K562 (cell line): ENCODE results near the gene RREB1. TPM values are rescaled to one million over a fixed set of nuclear protein-coding genes. Genes with fewer than 3 reads are reported as not detected.

Experiments
- ATAC-seq: fragments of 200-7000 bp; cut with Tn5 transposase; 3 replicates; pipeline ENCODE4 v1.9.1; 2020; ENCODE audit warnings: moderate library complexity
- BruUV-seq: library from RNA; stranded (reverse); fragments of 400-500 nt; replicated peaks from 2 replicates; lab custom pipeline; 2021; lab: Mats Ljungman, UMichigan
- CTCF ChIA-PET: fragments of 300-600 bp; formaldehyde crosslinking; extraction: SDS; loops from one replicate; lab custom pipeline; 2021; ENCODE audit warnings: low intra/inter-chr PET ratio; lab: Yijun Ruan, JAX
- POLR2A ChIA-PET: fragments of 300-600, 350-650 bp; sonication (Branson Sonifier 250); formaldehyde crosslinking; extraction: SDS; loops from one replicate; lab custom pipeline; 2021; ENCODE audit warnings: antibody characterized with exemption, inconsistent platforms; lab: Yijun Ruan, JAX
- DNase-seq, 4 experiments: peaks; one replicate each; pipeline versions ENCODE4 v3.0.0 to v3.0.0-alpha.2; 2011 to 2018; ENCODE audit warnings: low spot score in 3 of 4, mixed read lengths in 3 of 4; ENCODE audit errors: extremely low read depth in 1 of 4
- FAIRE-seq: peaks from 2 replicates; lab custom pipeline; 2011; peaks lifted over from hg19 to GRCh38; lab: Jason Lieb, UNC
- H2AFZ ChIP-seq: 2 replicates; pipeline ENCODE4 v1.6.0; 2011; ENCODE audit warnings: low read depth, low read length, control low read depth, inconsistent platforms
- H3K27ac ChIP-seq: fragments of 200-600 bp; 3 replicates; pipeline ENCODE4 v1.8.0; 2011; ENCODE audit warnings: low read depth, mild to moderate bottlenecking, control low read depth, inconsistent platforms, low read length, moderate library complexity, mixed read lengths; ENCODE audit errors: extremely low read depth
- H3K27me3 ChIP-seq, 2 experiments: fragments of 300-600 bp in 1 of 2; 2 replicates in 1 of 2; 3 replicates in 1 of 2; pipeline versions ENCODE4 v1.6.0 to v1.8.0; 2011; ENCODE audit warnings: inconsistent platforms in 2 of 2, low read length in 2 of 2, mild to moderate bottlenecking in 1 of 2, mixed read lengths in 1 of 2, moderate library complexity in 1 of 2; ENCODE audit not compliant: control insufficient read depth in 2 of 2, insufficient read depth in 2 of 2
- H3K36me3 ChIP-seq: fragments of 300-600 bp; 3 replicates; pipeline ENCODE4 v1.8.0; 2011; ENCODE audit warnings: mild to moderate bottlenecking, low read length, inconsistent platforms; ENCODE audit not compliant: control insufficient read depth, insufficient read depth
- H3K4me1 ChIP-seq, 2 experiments: fragments of 200-600 bp in 1 of 2; replicated peaks in 1 of 2; 2 replicates in 1 of 2; 3 replicates in 1 of 2; pipeline versions ENCODE4 v1.5.1 to v1.8.0; 2011; ENCODE audit warnings: inconsistent platforms in 2 of 2, low read length in 2 of 2, mild to moderate bottlenecking in 1 of 2, mixed read lengths in 1 of 2, moderate library complexity in 1 of 2; ENCODE audit not compliant: control insufficient read depth in 2 of 2, insufficient read depth in 2 of 2
- H3K4me2 ChIP-seq: 2 replicates; pipeline ENCODE4 v1.6.1; 2011; ENCODE audit warnings: low read length, control low read depth, inconsistent platforms, mixed read lengths; ENCODE audit not compliant: insufficient read depth
- H3K4me3 ChIP-seq: fragments of 200-600 bp; sonication (generic), shearing (Covaris generic); 2 replicates; pipeline ENCODE4 v1.5.1; 2016; ENCODE audit warnings: control low read depth, inconsistent platforms
- H3K79me2 ChIP-seq: fragments of 200-600 bp; 3 replicates; pipeline ENCODE4 v1.8.0; 2011; ENCODE audit warnings: low read length, inconsistent platforms; ENCODE audit not compliant: control insufficient read depth, insufficient read depth
- H3K9ac ChIP-seq, 2 experiments: 2 replicates each; pipeline versions ENCODE4 v1.6.0 to v1.6.1; 2011; ENCODE audit warnings: low read depth in 2 of 2, low read length in 2 of 2, control low read depth in 1 of 2, inconsistent platforms in 1 of 2, mild to moderate bottlenecking in 1 of 2, mixed read lengths in 1 of 2; ENCODE audit not compliant: insufficient read depth in 1 of 2
- H3K9me1 ChIP-seq: one replicate; pipeline ENCODE4 v1.6.0; 2011; ENCODE audit warnings: inconsistent platforms, mild to moderate bottlenecking, low read length, moderate library complexity; ENCODE audit not compliant: control insufficient read depth, insufficient read depth
- H3K9me3 ChIP-seq: replicated peaks from 2 replicates; pipeline ENCODE4 v1.5.1; 2011; ENCODE audit warnings: low read depth, low read length, inconsistent platforms; ENCODE audit not compliant: control insufficient read depth, insufficient read depth
- H4K20me1 ChIP-seq: replicated peaks from 2 replicates; pipeline ENCODE4 v1.6.1; 2011; ENCODE audit warnings: low read length, inconsistent platforms, mixed read lengths; ENCODE audit not compliant: control insufficient read depth, insufficient read depth
- ADNP ChIP-seq: fragments of 200-800 bp; sonication (Bioruptor generic); IDR thresholded peaks from 2 replicates; pipeline ENCODE4 v1.6.1; 2016; ENCODE audit warnings: missing genetic modification characterization, missing compliant biosample characterization
- BCOR ChIP-seq: fragments of 450-650 bp; IDR thresholded peaks from 2 replicates; pipeline ENCODE4 v1.6.1; 2016
- CEBPG ChIP-seq, 3 experiments: fragments of 200-800 bp in 1 of 3; sonication (Bioruptor generic) in 1 of 3; sonication (generic) in 1 of 3; formaldehyde crosslinking in 1 of 3; IDR thresholded peaks in 2 of 3; conservative IDR thresholded peaks in 1 of 3; 2 replicates each; pipeline versions ENCODE4 v1.6.1 to v1.8.0; 2016 to 2022; ENCODE audit warnings: missing compliant biosample characterization in 2 of 3, missing genetic modification characterization in 2 of 3, mild to moderate bottlenecking in 1 of 3, missing genetic modification reagents in 1 of 3
- E2F8 ChIP-seq: fragments of 450-650 bp; IDR thresholded peaks from 2 replicates; pipeline ENCODE4 v1.7.1; 2018; ENCODE audit warnings: mild to moderate bottlenecking, low read depth; ENCODE audit not compliant: partially characterized antibody
- KDM1A ChIP-seq, 2 experiments: fragments of 450-650 bp; IDR thresholded peaks; 2 replicates each; pipeline ENCODE4 v1.6.1; 2016; ENCODE audit warnings: mild to moderate bottlenecking in 2 of 2
- NR0B1 ChIP-seq: fragments of 450-650 bp; IDR thresholded peaks from one replicate; pipeline ENCODE4 v1.6.1; 2018; ENCODE audit warnings: mild to moderate bottlenecking, moderate library complexity; ENCODE audit not compliant: partially characterized antibody
- PCBP2 ChIP-seq: fragments of 200-400 bp; formaldehyde crosslinking; IDR thresholded peaks from 2 replicates; pipeline ENCODE4 v1.6.1; 2018; ENCODE audit warnings: low read length, low read depth, mild to moderate bottlenecking, moderate library complexity; ENCODE audit not compliant: poor library complexity, severe bottlenecking
- RBM25 ChIP-seq: fragments of 200-400 bp; formaldehyde crosslinking; IDR thresholded peaks from 2 replicates; pipeline ENCODE4 v1.6.1; 2018; ENCODE audit warnings: low read length, low read depth, moderate library complexity; ENCODE audit not compliant: severe bottlenecking
- ZFP36 ChIP-seq: fragments of 150-350 bp; IDR thresholded peaks from 2 replicates; pipeline ENCODE4 v1.6.1; 2018; ENCODE audit warnings: low read length, low read depth; ENCODE audit not compliant: partially characterized antibody
- ZNF584 ChIP-seq: fragments of 200-800 bp; sonication (Bioruptor generic); IDR thresholded peaks from 2 replicates; pipeline ENCODE4 v1.6.1; 2016; ENCODE audit warnings: low read depth, mild to moderate bottlenecking, missing genetic modification characterization, missing compliant biosample characterization
- WGBS: fragments of 100-300 bp; shearing (Covaris generic); methylation state at CpG from one replicate; pipeline ENCODE4 v1.1.6; 2016; ENCODE audit warnings: low coverage, mixed read lengths; ENCODE audit not compliant: insufficient coverage; ENCODE audit errors: missing lambda C conversion rate; 5-methylcytosine and 5-hydroxymethylcytosine counted together
- in situ Hi-C: fragments of 300-500 bp; cut with MboI; formaldehyde crosslinking; loops from 4 replicates; pipeline ENCODE4 v1.15.0; 2018; ENCODE audit warnings: inconsistent platforms, mixed read lengths
- intact Hi-C: fragments of 100-400 bp; cut with micrococcal nuclease; formaldehyde crosslinking; loops from 2 replicates; pipeline ENCODE4 v1.14.2; 2022
- polyA plus RNA-seq, 8 experiments: library from polyadenylated mRNA; depleted of rRNA in 4 of 8; stranded (reverse) in 5 of 8; unstranded in 3 of 8; fragments of >200 nt; fragmentation: Nextera tagmentation in 2 of 8; fragmentation: Illumina TruSeq in 1 of 8; extraction: Ambion mirVana in 2 of 8; extraction: Trizol in 1 of 8; gene quantifications; 2 replicates each; pipeline versions ENCODE4 v1.2.1 to v1.2.3, GENCODE V29; 2011 to 2014; ENCODE audit warnings: inconsistent platforms in 1 of 8, missing spikeins in 1 of 8
- total RNA-seq, 7 experiments: library from RNA; depleted of rRNA in 6 of 7; stranded (reverse); fragments of >200 nt in 6 of 7; fragmentation: Illumina TruSeq in 2 of 7; extraction: Trizol in 2 of 7; gene quantifications; 2 replicates each; pipeline versions ENCODE4 v1.2.1 to v1.2.3, GENCODE V29; 2011 to 2021; ENCODE audit warnings: low replicate concordance in 1 of 7

The RREB1 gene
- total and polyA plus RNA-seq, 9 of the 15 experiments (the other 6 are each of a cell fraction or from before 2014, with no cell fraction given) = 3.3 to 64.2 (median 19.3) TPM

GRCh38 chr6:7194657-7195056, 86.9 kb downstream of the RREB1 start:
- H2AFZ ChIP-seq = no peak overlapping the region
- TF ChIP-seq RBM25 (peak; percentile 79), ZNF584 (CRISPR knock-in tag) (no peak), BCOR (peak; percentile 54; the same call in 1 of the 2 replicates), ZFP36 (peak; percentile 62), E2F8 (no peak), KDM1A (IDR thresholded peaks at IDR 0.05) (peak; percentile 49 to 63; a peak in 3 of 4 replicates), PCBP2 (no peak), CEBPG (CRISPR knock-in tag; IDR thresholded peaks at IDR 0.05) (no peak), CEBPG (tag; conservative IDR thresholded peaks at IDR 0.05 in 1 of 2, IDR thresholded peaks at IDR 0.05 in 1 of 2) (no peak), ADNP (0 out of 2 replicates have a peak, but pooled peaks have one; percentile 18), NR0B1 (no peak)
- in situ Hi-C loops (no loop called here), intact Hi-C loops (loop anchor here (5.0 kb wide), 1 partner anchor 42 kb away; no protein-coding TSS in a partner anchor)
- H3K9me3 ChIP-seq = no peaks in the 10 kb centered on the region
- H3K27ac ChIP-seq = no peak overlapping the region
- BruUV-seq = no TSS peak
- POLR2A ChIA-PET = interaction anchor here (0.6 to 1.3 kb wide), 2 partner anchors 14 to 78 kb away, joined by 3 read pairs; no protein-coding TSS in a partner anchor
- H3K4me2 ChIP-seq = no peak overlapping the region
- WGBS = 85% methylated on average over 3 of the region's 3 CpGs
- H3K9ac ChIP-seq = no peak overlapping the region
- CTCF ChIA-PET = interaction anchor here (0.6 kb wide), 1 partner anchor 10 kb away, joined by 4 read pairs; no protein-coding TSS in a partner anchor
- FAIRE-seq = no peak
- peaks cover 12 to 38% of the 10 kb centered on the region in 2 experiments for H3K4me1 ChIP-seq
- H4K20me1 ChIP-seq = no peaks in the 10 kb centered on the region
- no peak for ATAC-seq
- H3K9me1 ChIP-seq = no peaks in the 10 kb centered on the region
- peaks cover 85% of the 10 kb centered on the region for H3K79me2 ChIP-seq
- no peaks in the 10 kb centered on the region for H3K27me3 ChIP-seq
- H3K4me3 ChIP-seq = no peak overlapping the region
- peaks cover 81% of the 10 kb centered on the region for H3K36me3 ChIP-seq
- no peak for DNase-seq
